Activated CD4-positive, alpha-beta T cell treated with anti-CD3 and anti-CD28 coated beads for 24 hours (primary cell): Measurements from ENCODE around the gene XKR8.
"Not testable (repeated sequence)": the region's sequence is repeated elsewhere in the genome, so short reads cannot be mapped to it uniquely, and the experiment has no call there.

Experiments used
- DNase-seq, 2 donors: peaks; one replicate each; pipeline ENCODE4 v3.0.0-alpha.2; 2020; ENCODE audit warnings: low read depth in 2 of 2

XKR8 gene

GRCh38 chr1:27992276-27992675 lies 32.5 kb downstream of the XKR8 start:
- peak in 1 of 2 donors; percentile 10 for DNase-seq

GRCh38 chr1:27993241-27993640 lies 33.5 kb downstream of the XKR8 start:
- DNase-seq: no peak

DNA sequence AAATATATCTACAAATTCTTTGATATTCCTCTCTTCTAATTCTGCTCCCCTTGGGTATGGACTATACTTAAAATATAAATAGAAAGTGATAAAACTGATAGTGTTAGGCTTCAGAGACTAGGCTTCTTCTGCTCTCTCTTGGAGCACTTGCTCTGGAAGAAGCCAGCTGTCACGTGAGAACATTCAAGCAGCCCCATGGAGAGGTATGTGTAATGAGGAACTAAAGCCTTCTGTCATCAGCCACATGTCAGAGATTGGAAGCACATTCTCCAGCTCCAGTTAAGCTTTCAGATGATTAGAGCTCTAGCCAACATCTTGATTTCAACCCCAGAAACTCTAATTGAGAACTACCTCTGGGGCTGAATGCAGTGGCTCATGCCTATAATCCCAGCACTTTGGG lies 34.3 kb downstream of the XKR8 start:
- no peak for DNase-seq

GRCh38 chr1:27994526-27994925 lies 34.8 kb downstream of the XKR8 start:
- DNase-seq: not testable (repeated sequence)

DNA sequence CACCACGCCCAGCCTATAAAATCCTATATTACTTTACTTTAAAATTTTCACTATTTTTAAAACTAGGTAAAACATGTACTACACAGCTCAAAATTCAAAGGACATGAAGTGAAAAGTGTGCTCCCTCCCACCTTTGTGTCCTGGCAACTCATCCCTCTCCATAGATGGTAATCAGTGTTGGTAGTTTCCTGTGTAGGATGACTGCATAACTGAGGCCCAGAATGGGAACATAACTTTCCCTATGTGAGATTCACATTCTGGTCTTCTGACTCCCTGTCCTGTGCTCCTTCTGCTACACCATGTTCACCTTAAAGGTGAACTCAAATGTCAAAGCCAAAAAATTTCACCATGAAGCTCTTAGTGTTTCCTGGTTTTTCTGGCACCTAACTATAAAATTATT lies 39.3 kb downstream of the XKR8 start:
- no peak for DNase-seq

DNA sequence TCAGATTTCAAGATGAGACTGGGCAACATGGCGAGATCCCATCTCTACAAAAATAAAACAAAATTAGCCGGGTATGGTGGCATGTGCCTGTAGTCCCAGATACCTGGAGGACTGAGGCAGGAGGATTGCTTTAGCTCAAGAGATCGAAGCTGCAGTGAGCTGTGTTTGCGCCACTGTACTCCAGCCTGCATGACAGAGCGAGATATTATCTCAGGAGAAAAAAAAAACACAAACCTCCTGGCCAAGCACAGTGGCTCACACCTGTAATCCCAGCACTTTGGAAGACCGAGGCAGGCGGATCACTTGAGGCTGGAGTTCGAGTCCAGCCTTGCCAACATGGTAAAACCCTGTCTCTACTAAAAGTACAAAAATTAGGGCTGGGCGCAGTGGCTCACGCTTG lies 42.8 kb downstream of the XKR8 start:
- no peak for DNase-seq

DNA sequence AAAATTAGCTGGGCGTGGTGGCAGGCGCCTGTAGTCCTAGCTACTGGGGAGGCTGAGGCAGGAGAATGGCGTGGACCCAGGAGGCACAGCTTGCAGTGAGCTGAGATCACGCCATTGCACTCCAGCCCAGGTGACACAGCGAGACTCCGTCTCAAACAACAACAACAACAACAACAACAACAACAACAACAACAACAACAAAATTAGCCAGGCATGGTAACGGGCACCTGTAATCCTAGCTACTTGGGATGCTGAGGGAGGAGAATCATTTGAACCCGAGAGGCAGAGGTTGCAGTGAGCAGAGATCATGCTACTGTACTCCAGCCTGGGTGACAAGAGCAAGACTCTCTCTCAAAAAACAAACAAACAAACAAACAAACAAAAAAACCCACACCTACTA lies 43.3 kb downstream of the XKR8 start:
- not testable (repeated sequence) for DNase-seq

DNA sequence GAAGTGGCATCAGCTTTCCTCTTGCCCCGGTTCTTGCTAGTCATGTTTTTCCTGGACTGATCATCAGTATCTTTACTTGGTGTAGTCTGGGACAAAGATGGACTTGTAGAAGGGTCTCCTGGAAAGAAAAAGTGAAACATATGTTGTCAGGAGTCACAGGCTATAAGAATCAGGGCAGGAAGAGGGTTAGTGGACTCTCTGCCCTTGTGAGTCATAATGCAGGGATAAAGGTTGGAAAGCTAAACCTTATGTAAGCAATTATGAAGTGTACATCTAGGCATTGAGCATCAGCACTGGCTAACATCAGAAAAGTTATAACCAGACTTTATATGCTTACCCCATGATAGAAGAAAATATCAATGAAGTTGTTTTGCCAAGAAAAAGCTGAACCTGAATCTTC lies 51.2 kb downstream of the XKR8 start:
- DNase-seq: no peak
